Smooth muscle cell (in vitro differentiated cells): ENCODE measurements around the gene RPTOR. TPM values are rescaled to one million over a fixed set of nuclear protein-coding genes. Genes with fewer than 3 reads are reported as not detected.

ENCODE experiments used
- DNase-seq: peaks from one replicate; lab custom pipeline; 2025; ENCODE audit not compliant: unreplicated experiment; lab: John Stamatoyannopoulos, UW
- H2AFZ ChIP-seq: fragments of 200-600 bp; sonication (generic); 2 replicates; pipeline ENCODE4 v1.6.0; 2016; ENCODE audit warnings: antibody characterized with exemption, low read depth, mild to moderate bottlenecking
- H3F3A ChIP-seq: fragments of 200-600 bp; sonication (generic); 2 replicates; pipeline ENCODE4 v1.6.0; 2017; ENCODE audit warnings: antibody characterized with exemption, low read depth
- H3K27ac ChIP-seq: fragments of 200-600 bp; sonication (generic); 2 replicates; pipeline ENCODE4 v1.5.1; 2016; ENCODE audit warnings: low read depth, mild to moderate bottlenecking
- H3K27me3 ChIP-seq: fragments of 200-600 bp; sonication (generic); 2 replicates; pipeline ENCODE4 v1.6.1; 2016; ENCODE audit warnings: low read depth, mild to moderate bottlenecking
- H3K36me3 ChIP-seq: fragments of 200-600 bp; sonication (generic); 2 replicates; pipeline ENCODE4 v1.5.1; 2016; ENCODE audit warnings: low read depth
- H3K4me1 ChIP-seq: fragments of 200-600 bp; sonication (generic); 2 replicates; pipeline ENCODE4 v1.5.1; 2016; ENCODE audit warnings: low read depth
- H3K4me2 ChIP-seq: fragments of 200-600 bp; sonication (generic); 2 replicates; pipeline ENCODE4 v1.6.0; 2016; ENCODE audit warnings: mild to moderate bottlenecking
- H3K4me3 ChIP-seq: fragments of 200-600 bp; sonication (generic); 2 replicates; pipeline ENCODE4 v1.5.1; 2016; ENCODE audit warnings: mild to moderate bottlenecking
- H3K79me2 ChIP-seq: fragments of 200-600 bp; sonication (generic); 2 replicates; pipeline ENCODE4 v1.6.0; 2016; ENCODE audit warnings: low read depth, mild to moderate bottlenecking
- H3K9ac ChIP-seq: fragments of 200-600 bp; sonication (generic); 2 replicates; pipeline ENCODE4 v1.6.0; 2016; ENCODE audit warnings: low read depth
- H3K9me3 ChIP-seq: fragments of 200-600 bp; sonication (generic); replicated peaks from 2 replicates; pipeline ENCODE4 v1.5.1; 2016; ENCODE audit warnings: low read depth
- H4K20me1 ChIP-seq: fragments of 200-600 bp; sonication (generic); 2 replicates; pipeline ENCODE4 v1.6.0; 2016; ENCODE audit warnings: low read depth
- CTCF ChIP-seq: fragments of 200-600 bp; sonication (generic); IDR thresholded peaks from 2 replicates; pipeline ENCODE4 v1.5.1; 2017; ENCODE audit warnings: borderline replicate concordance, mild to moderate bottlenecking, antibody characterized with exemption; ENCODE audit not compliant: insufficient read depth, poor library complexity, severe bottlenecking
- WGBS: methylation state at CpG from one replicate; pipeline ENCODE4 v1.1.7; 2016; ENCODE audit warnings: low lambda C conversion rate; 5-methylcytosine and 5-hydroxymethylcytosine counted together
- polyA plus RNA-seq: library from polyadenylated mRNA; unstranded; fragments of >200 nt; fragmentation: Nextera tagmentation; extraction: Ambion mirVana; gene quantifications from 2 replicates; pipeline ENCODE4 v1.2.1, GENCODE V29; 2016
- total RNA-seq: library from RNA; depleted of rRNA; stranded (reverse); fragments of >200 nt; gene quantifications from 2 replicates; pipeline ENCODE4 v1.2.3, GENCODE V29; 2014

The RPTOR gene
- total and polyA plus RNA-seq, 2 experiments from 2014 or later = 10.6 to 12.2 TPM

DNA sequence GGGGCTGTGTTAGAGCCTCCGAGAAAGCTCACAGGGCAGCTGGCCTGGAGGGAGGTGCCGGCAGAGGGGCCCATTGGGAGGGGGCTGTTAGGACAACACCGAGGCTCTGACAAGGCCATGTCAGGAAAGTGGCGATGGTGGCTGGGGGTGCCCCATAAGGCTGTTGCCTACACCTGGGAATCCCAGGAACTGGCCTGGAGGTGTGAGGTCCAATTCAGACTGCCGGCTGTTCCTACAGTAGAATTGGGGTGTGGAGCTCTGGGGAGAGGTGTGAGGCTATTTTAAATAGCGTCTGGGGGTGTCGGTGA is 292.0 kb downstream of the RPTOR start:
- Histone ChIP-seq H3F3A (peaks cover 19% of the 10 kb centered on the region), H3K36me3 (no peaks in the 10 kb centered on the region), H3K4me3 (no peak overlapping the region), H3K27ac (no peak overlapping the region), H2AFZ (no peak overlapping the region), H3K27me3 (no peaks in the 10 kb centered on the region), H3K4me1 (peaks cover 12% of the 10 kb centered on the region), H3K9ac (no peak overlapping the region), H3K9me3 (no peaks in the 10 kb centered on the region), H3K79me2 (no peaks in the 10 kb centered on the region), H3K4me2 (no peak overlapping the region), H4K20me1 (no peaks in the 10 kb centered on the region)
- DNase-seq = no peak
- WGBS = 97% methylated on average over 7 of the region's 7 CpGs
- TF ChIP-seq CTCF = no peak

DNA sequence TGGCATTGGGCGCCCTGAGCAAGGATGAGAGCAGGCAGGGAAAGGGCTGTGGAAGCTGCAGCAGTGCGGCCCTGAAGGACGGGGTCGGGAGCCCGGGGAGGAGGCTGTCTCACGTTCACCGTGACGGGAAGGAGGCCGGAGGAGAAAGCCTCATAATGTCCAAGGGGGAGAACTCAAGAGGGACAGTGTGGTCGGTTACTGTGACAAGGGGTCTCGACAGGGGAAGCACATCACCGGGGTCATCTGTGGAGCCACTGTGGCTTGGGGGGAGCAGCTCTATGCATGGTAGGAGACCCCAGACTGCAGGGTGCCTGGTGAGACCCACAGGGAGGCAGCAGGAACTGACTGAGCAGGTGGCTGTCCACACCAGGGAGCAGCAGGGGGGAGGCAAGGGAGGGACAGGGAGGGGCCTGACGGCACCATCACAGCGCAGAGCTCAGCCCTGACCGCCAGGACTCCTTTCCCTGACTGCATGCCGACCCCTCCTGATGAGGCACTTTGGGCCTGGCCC is 292.4 kb downstream of the RPTOR start:
- Histone ChIP-seq H3K4me3 (no peak overlapping the region), H3K9me3 (no peaks in the 10 kb centered on the region), H3K9ac (no peak overlapping the region), H4K20me1 (no peaks in the 10 kb centered on the region), H3K27ac (no peak overlapping the region), H2AFZ (no peak overlapping the region), H3K4me1 (peaks cover 12% of the 10 kb centered on the region), H3K79me2 (no peaks in the 10 kb centered on the region), H3F3A (peaks cover 19% of the 10 kb centered on the region), H3K27me3 (no peaks in the 10 kb centered on the region), H3K4me2 (no peak overlapping the region), H3K36me3 (no peaks in the 10 kb centered on the region)
- WGBS = 92% methylated on average over 13 of the region's 16 CpGs
- DNase-seq = no peak
- no peak for TF ChIP-seq CTCF

- Histone ChIP-seq H3K4me3 (no peak overlapping the region), H3K27ac (no peak overlapping the region), H3F3A (peaks cover 13% of the 10 kb centered on the region), H3K36me3 (no peaks in the 10 kb centered on the region), H3K79me2 (no peaks in the 10 kb centered on the region), H3K9ac (no peak overlapping the region), H3K27me3 (no peaks in the 10 kb centered on the region), H2AFZ (no peak overlapping the region), H3K4me2 (no peak overlapping the region), H3K9me3 (no peaks in the 10 kb centered on the region), H3K4me1 (peaks cover 8% of the 10 kb centered on the region), H4K20me1 (no peaks in the 10 kb centered on the region)
- no peak for DNase-seq
- WGBS = 98% methylated on average over 18 of the region's 18 CpGs
- TF ChIP-seq CTCF = no peak
These were observed 293.1 kb downstream of the RPTOR start for GRCh38 chr17:80837711-80838110.

DNA sequence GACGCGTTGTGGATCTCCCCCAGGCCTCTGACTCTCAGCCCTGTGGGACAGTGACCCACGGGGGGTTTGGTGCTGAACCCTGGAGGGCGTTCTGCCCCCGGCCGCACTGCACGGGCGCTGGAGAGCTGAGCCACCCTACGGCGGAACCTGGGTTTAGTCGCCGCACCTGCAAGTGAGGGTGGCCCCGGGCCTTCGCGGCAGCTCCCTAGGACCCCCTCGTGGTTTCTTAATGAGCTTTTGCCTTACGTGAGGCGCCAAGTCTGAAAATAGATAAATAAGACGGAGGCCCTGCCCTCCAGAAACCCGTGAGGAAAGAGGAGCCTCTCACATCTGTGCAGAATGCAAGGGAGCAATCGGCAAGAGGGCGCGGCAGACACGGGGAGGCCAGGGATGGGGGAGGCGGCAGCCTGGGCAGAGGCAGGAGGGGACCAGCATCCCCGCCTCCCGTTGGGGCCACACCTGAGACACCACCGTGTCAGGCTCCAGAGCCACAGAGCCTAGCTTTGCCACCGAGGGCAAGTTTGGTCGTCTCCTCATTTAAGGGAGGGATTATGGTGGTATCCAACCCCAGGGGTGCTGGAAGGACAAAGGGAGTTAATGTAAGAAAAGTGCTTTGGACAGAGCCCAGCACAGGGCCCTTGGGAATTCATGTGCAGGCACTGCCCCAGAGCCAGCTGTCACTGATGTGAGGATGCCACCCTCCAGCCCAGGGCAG is 293.8 kb downstream of the RPTOR start:
- peaks cover 10% of the 10 kb centered on the region for H3F3A ChIP-seq
- no peaks in the 10 kb centered on the region for H3K27me3 ChIP-seq
- no peaks in the 10 kb centered on the region for H3K79me2 ChIP-seq
- H3K4me3 ChIP-seq = no peak overlapping the region
- no peaks in the 10 kb centered on the region for H4K20me1 ChIP-seq
- H2AFZ ChIP-seq = no peak overlapping the region
- H3K9ac ChIP-seq = no peak overlapping the region
- H3K9me3 ChIP-seq = no peaks in the 10 kb centered on the region
- no peak for DNase-seq
- no peak for TF ChIP-seq CTCF
- 93% methylated on average over 30 of the region's 30 CpGs for WGBS
- H3K4me1 ChIP-seq = peaks cover 4% of the 10 kb centered on the region
- H3K36me3 ChIP-seq = no peaks in the 10 kb centered on the region
- no peak overlapping the region for H3K4me2 ChIP-seq
- H3K27ac ChIP-seq = no peak overlapping the region
